ES-I3 (cell line): ENCODE results near the gene HSPA8.
"Not testable (repeated sequence)": the region's sequence is repeated elsewhere in the genome, so short reads cannot be mapped to it uniquely, and the experiment has no call there.

Experiments used
- H3K36me3 ChIP-seq: 2 replicates; pipeline ENCODE4 v1.6.1; 2013; ENCODE audit warnings: mild to moderate bottlenecking, low read length, control low read depth, moderate library complexity; ENCODE audit not compliant: insufficient read depth
- H3K4me1 ChIP-seq: 2 replicates; pipeline ENCODE4 v1.6.1; 2013; ENCODE audit warnings: mild to moderate bottlenecking, control low read depth, low read length; ENCODE audit not compliant: insufficient read depth
- H3K9ac ChIP-seq: 2 replicates; pipeline ENCODE4 v1.6.1; 2013; ENCODE audit warnings: low read depth, mild to moderate bottlenecking, low read length, moderate library complexity
- H3K9me3 ChIP-seq: 2 replicates; pipeline ENCODE4 v1.6.1; 2013; ENCODE audit warnings: mild to moderate bottlenecking, low read length, moderate library complexity; ENCODE audit not compliant: control insufficient read depth, insufficient read depth

Gene HSPA8

GRCh38 chr11:123061403-123062157 is at the start of gene HSPA8:
Gene HSPA8 (minus strand): TSS chr11:123062136. CDS start chr11:123061324, 812 bp downstream.
- Histone ChIP-seq H3K9me3 (no peaks in the 10 kb centered on the region), H3K36me3 (peaks cover 44% of the 10 kb centered on the region), H3K9ac (peak within 1 kb of the TSS; percentile 100), H3K4me1 (peaks cover 9% of the 10 kb centered on the region; the same call in 1 of the 2 replicates)

- Histone ChIP-seq H3K36me3 (no peaks in the 10 kb centered on the region), H3K4me1 (no peaks in the 10 kb centered on the region), H3K9ac (no peak overlapping the region), H3K9me3 (peaks cover 10% of the 10 kb centered on the region)
Measured at GRCh38 chr11:123111465-123111864, 49.5 kb upstream of the HSPA8 start.

GRCh38 chr11:123110397-123110796 is 48.5 kb upstream of the HSPA8 start:
- H3K9me3 ChIP-seq: peaks cover 2% of the 10 kb centered on the region; the same call in 1 of the 2 replicates
- H3K9ac ChIP-seq: no peak overlapping the region
- no peaks in the 10 kb centered on the region for H3K36me3 ChIP-seq
- no peaks in the 10 kb centered on the region for H3K4me1 ChIP-seq

GRCh38 chr11:123107945-123108495 is 46.1 kb upstream of the HSPA8 start:
- Histone ChIP-seq H3K4me1 (no peaks in the 10 kb centered on the region), H3K9me3 (no peaks in the 10 kb centered on the region), H3K9ac (no peak overlapping the region), H3K36me3 (no peaks in the 10 kb centered on the region)

GRCh38 chr11:123104697-123105096 is 42.8 kb upstream of the HSPA8 start:
- Histone ChIP-seq H3K9me3 (no peaks in the 10 kb centered on the region), H3K36me3 (no peaks in the 10 kb centered on the region), H3K9ac (no peak overlapping the region), H3K4me1 (no peaks in the 10 kb centered on the region)

- Histone ChIP-seq H3K9ac (no peak overlapping the region), H3K36me3 (no peaks in the 10 kb centered on the region), H3K4me1 (no peaks in the 10 kb centered on the region), H3K9me3 (no peaks in the 10 kb centered on the region)
Measured at GRCh38 chr11:123103326-123103980, 41.5 kb upstream of the HSPA8 start.

GRCh38 chr11:123100379-123101085 is 38.6 kb upstream of the HSPA8 start:
- Histone ChIP-seq H3K36me3 (0 out of 2 replicates have a peak, but pooled peaks cover 2% of the 10 kb centered on the region), H3K9ac (no peak overlapping the region), H3K4me1 (no peaks in the 10 kb centered on the region), H3K9me3 (no peaks in the 10 kb centered on the region)

GRCh38 chr11:123098990-123099389 is 37.1 kb upstream of the HSPA8 start:
- Histone ChIP-seq H3K36me3 (0 out of 2 replicates have a peak, but pooled peaks cover 2% of the 10 kb centered on the region), H3K9ac (no peak overlapping the region), H3K9me3 (no peaks in the 10 kb centered on the region), H3K4me1 (no peaks in the 10 kb centered on the region)

GRCh38 chr11:123093739-123094138 is 31.8 kb upstream of the HSPA8 start:
- Histone ChIP-seq H3K9me3 (no peaks in the 10 kb centered on the region), H3K4me1 (no peaks in the 10 kb centered on the region), H3K9ac (no peak overlapping the region), H3K36me3 (0 out of 2 replicates have a peak, but pooled peaks cover 5% of the 10 kb centered on the region)

GRCh38 chr11:123091506-123091905 is 29.6 kb upstream of the HSPA8 start:
- Histone ChIP-seq H3K36me3 (0 out of 2 replicates have a peak, but pooled peaks cover 3% of the 10 kb centered on the region), H3K9me3 (no peaks in the 10 kb centered on the region), H3K9ac (no peak overlapping the region), H3K4me1 (no peaks in the 10 kb centered on the region)

- not testable (repeated sequence) for H3K4me1 ChIP-seq, H3K9ac ChIP-seq, H3K36me3 ChIP-seq, H3K9me3 ChIP-seq
Measured at GRCh38 chr11:123090168-123090567, 28.2 kb upstream of the HSPA8 start.

GRCh38 chr11:123088896-123089295 is 27.0 kb upstream of the HSPA8 start:
- not testable (repeated sequence) for H3K36me3 ChIP-seq, H3K9me3 ChIP-seq, H3K9ac ChIP-seq, H3K4me1 ChIP-seq

- H3K4me1 ChIP-seq, H3K9ac ChIP-seq, H3K36me3 ChIP-seq, H3K9me3 ChIP-seq: not testable (repeated sequence)
Measured at GRCh38 chr11:123087657-123088056, 25.7 kb upstream of the HSPA8 start.

GRCh38 chr11:123086305-123086704 is 24.4 kb upstream of the HSPA8 start:
- Histone ChIP-seq H3K36me3 (peaks cover 5% of the 10 kb centered on the region; the same call in 1 of the 2 replicates), H3K9ac (no peak overlapping the region), H3K4me1 (no peaks in the 10 kb centered on the region), H3K9me3 (no peaks in the 10 kb centered on the region)
